ENCODE data around the gene KCNQ4. TPM values are rescaled to one million over a fixed set of nuclear protein-coding genes. Genes with fewer than 3 reads are reported as not detected.

The KCNQ4 gene
- total RNA-seq, 1 donor from 2014 or later = 0.27 TPM

- CTCF ChIA-PET = no interaction called here
- intact Hi-C loops (cut with micrococcal nuclease) = no loop called here
- POLR2A ChIA-PET = no interaction called here
- Mint-ChIP-seq H3K27ac (no peak overlapping the region), H3K9me3 (no peaks in the 10 kb centered on the region), H3K27me3 (peaks cover 36% of the 10 kb centered on the region), H3K4me3 (no peak overlapping the region), H3K4me1 (peaks cover 4% of the 10 kb centered on the region), H3K36me3 (ENCODE audit: low read depth) (no peaks in the 10 kb centered on the region)
- TF ChIP-seq, protein P1, sequence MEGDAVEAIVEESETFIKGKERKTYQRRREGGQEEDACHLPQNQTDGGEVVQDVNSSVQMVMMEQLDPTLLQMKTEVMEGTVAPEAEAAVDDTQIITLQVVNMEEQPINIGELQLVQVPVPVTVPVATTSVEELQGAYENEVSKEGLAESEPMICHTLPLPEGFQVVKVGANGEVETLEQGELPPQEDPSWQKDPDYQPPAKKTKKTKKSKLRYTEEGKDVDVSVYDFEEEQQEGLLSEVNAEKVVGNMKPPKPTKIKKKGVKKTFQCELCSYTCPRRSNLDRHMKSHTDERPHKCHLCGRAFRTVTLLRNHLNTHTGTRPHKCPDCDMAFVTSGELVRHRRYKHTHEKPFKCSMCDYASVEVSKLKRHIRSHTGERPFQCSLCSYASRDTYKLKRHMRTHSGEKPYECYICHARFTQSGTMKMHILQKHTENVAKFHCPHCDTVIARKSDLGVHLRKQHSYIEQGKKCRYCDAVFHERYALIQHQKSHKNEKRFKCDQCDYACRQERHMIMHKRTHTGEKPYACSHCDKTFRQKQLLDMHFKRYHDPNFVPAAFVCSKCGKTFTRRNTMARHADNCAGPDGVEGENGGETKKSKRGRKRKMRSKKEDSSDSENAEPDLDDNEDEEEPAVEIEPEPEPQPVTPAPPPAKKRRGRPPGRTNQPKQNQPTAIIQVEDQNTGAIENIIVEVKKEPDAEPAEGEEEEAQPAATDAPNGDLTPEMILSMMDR (IDR thresholded peaks at IDR 0.05) = no peak
- DNase-seq (no peak), ATAC-seq (ENCODE audit: low read depth) (no peak)
Measured at GRCh38 chr1:40788561-40789341, 5.2 kb downstream of the KCNQ4 start.

GRCh38 chr1:40789342-40789598, 5.7 kb downstream of the KCNQ4 start:
- CTCF ChIA-PET = interaction anchor here (1.3 kb wide), 1 partner anchor 15 kb away, joined by 3 read pairs; no protein-coding TSS in a partner anchor
- Mint-ChIP-seq H3K36me3 (ENCODE audit: low read depth) (no peaks in the 10 kb centered on the region), H3K4me3 (no peak overlapping the region), H3K27ac (no peak overlapping the region), H3K9me3 (no peaks in the 10 kb centered on the region), H3K4me1 (peaks cover 3% of the 10 kb centered on the region), H3K27me3 (peaks cover 36% of the 10 kb centered on the region)
- ATAC-seq (ENCODE audit: low read depth) (no peak), DNase-seq (no peak)
- TF ChIP-seq, protein P1 (IDR thresholded peaks at IDR 0.05) = no peak
- intact Hi-C loops (cut with micrococcal nuclease) = no loop called here
- POLR2A ChIA-PET = no interaction called here

DNA sequence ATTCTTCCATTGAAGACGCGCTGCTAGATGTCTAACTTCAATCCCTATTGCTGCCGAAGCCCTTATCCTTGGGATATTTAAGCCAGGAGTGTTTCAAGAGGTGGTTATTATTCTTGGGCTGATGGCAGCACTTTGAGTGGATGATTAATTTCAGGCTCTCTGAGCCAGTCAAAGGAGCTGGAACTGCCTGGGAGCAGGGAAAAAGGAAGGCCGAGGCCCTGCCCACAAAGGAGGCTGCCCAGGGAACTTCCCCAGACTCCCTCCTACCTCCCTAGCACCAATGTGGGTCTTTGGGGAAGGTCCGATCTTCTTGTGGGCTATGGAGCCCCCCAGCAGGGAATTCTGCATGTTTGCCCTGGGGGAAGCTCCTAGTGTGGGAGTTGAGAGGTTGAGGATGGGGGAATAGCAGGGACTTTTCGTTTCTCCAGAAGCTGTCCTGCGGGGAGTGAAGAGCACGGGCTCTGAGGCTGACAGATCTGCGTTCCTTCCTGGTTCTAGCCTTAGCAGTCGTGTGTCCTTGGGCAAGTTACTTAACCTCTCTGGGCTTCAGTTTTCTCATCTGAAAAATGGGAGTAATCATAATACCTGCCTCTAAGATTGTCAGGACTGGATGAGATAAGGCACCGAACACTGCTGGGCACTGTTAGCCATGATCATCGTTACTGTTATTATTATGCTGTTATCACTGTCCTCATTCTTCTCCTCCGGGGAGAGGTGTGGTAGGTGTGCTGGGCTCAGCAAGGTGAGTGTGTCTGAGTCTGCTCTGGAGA, 6.3 kb downstream of the KCNQ4 start:
- CTCF ChIA-PET = interaction anchor here (1.3 kb wide), 1 partner anchor 15 kb away, joined by 3 read pairs; no protein-coding TSS in a partner anchor
- ATAC-seq (ENCODE audit: low read depth) (no peak), DNase-seq (no peak)
- Mint-ChIP-seq H3K4me1 (no peaks in the 10 kb centered on the region), H3K4me3 (no peak overlapping the region), H3K36me3 (ENCODE audit: low read depth) (no peaks in the 10 kb centered on the region), H3K9me3 (no peaks in the 10 kb centered on the region), H3K27ac (no peak overlapping the region), H3K27me3 (peaks cover 32% of the 10 kb centered on the region)
- TF ChIP-seq, protein P1 (IDR thresholded peaks at IDR 0.05) = no peak
- POLR2A ChIA-PET = no interaction called here
- intact Hi-C loops (cut with micrococcal nuclease) = no loop called here

DNA sequence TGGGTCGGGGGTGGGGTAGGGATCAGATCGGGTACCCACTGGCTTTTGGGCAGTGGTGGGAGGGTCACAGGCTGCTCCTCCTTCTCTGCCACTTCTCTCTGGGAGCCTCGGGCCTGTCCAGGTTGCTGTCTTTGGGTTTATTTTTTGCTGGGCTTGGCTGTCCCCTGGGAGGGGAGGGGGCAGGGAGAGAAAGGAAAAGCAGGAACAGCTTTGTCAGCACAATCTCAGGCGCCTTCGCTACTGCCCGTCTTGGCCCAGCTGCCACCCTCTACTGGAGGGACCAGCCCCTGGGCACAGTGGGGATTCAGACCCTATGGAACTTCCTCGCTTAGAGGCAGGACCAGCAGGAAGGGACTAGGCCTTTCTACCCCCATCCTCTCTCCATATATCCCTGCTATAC, 8.4 kb downstream of the KCNQ4 start:
- peaks cover 19% of the 10 kb centered on the region for H3K27me3 Mint-ChIP-seq
- no peaks in the 10 kb centered on the region for H3K36me3 Mint-ChIP-seq (ENCODE audit: low read depth)
- TF ChIP-seq, protein P1 (IDR thresholded peaks at IDR 0.05) = no peak
- peaks cover 14% of the 10 kb centered on the region for H3K4me1 Mint-ChIP-seq
- H3K27ac Mint-ChIP-seq = no peak overlapping the region
- POLR2A ChIA-PET = no interaction called here
- DNase-seq (no peak), ATAC-seq (ENCODE audit: low read depth) (no peak)
- CTCF ChIA-PET = no interaction called here
- no peak overlapping the region for H3K4me3 Mint-ChIP-seq
- no peaks in the 10 kb centered on the region for H3K9me3 Mint-ChIP-seq
- intact Hi-C loops (cut with micrococcal nuclease) = no loop called here

- intact Hi-C loops (cut with micrococcal nuclease) = no loop called here
- CTCF ChIA-PET = no interaction called here
Measured at GRCh38 chr1:40793617-40794016, 10.0 kb downstream of the KCNQ4 start.

More at GRCh38 chr1:40793617-40794016, 10.0 kb downstream of the KCNQ4 start:
- POLR2A ChIA-PET = no interaction called here
- Mint-ChIP-seq H3K27ac (no peak overlapping the region), H3K9me3 (no peaks in the 10 kb centered on the region), H3K4me3 (no peak overlapping the region), H3K36me3 (ENCODE audit: low read depth) (no peaks in the 10 kb centered on the region), H3K27me3 (peaks cover 10% of the 10 kb centered on the region), H3K4me1 (peaks cover 18% of the 10 kb centered on the region)
- TF ChIP-seq, protein P1 (IDR thresholded peaks at IDR 0.05) = no peak
- DNase-seq (no peak), ATAC-seq (ENCODE audit: low read depth) (no peak)
